ENCODE data around the gene KLF5.

Gene KLF5

GRCh38 chr13:73101351-73102007, 42.7 kb downstream of the KLF5 start:
- H3K4me3 ChIP-seq (ENCODE audit: low read depth, low read length), result no peak overlapping the region
- TF ChIP-seq CTCF (IDR thresholded peaks at IDR 0.05; ENCODE audit: low read depth, low read length), result no peak

GRCh38 chr13:73103238-73103637, 44.4 kb downstream of the KLF5 start:
- no peak for TF ChIP-seq CTCF (IDR thresholded peaks at IDR 0.05; ENCODE audit: low read depth, low read length)
- H3K4me3 ChIP-seq (ENCODE audit: low read depth, low read length), result no peak overlapping the region

- no peak for TF ChIP-seq CTCF (IDR thresholded peaks at IDR 0.05; ENCODE audit: low read depth, low read length)
- no peak overlapping the region for H3K4me3 ChIP-seq (ENCODE audit: low read depth, low read length)
These were observed 47.8 kb downstream of the KLF5 start for GRCh38 chr13:73106513-73107178.

- H3K4me3 ChIP-seq (ENCODE audit: low read depth, low read length), result no peak overlapping the region
- TF ChIP-seq CTCF (IDR thresholded peaks at IDR 0.05; ENCODE audit: low read depth, low read length), result no peak
These were observed 48.7 kb downstream of the KLF5 start for GRCh38 chr13:73107481-73107880.

GRCh38 chr13:73107970-73108369, 49.2 kb downstream of the KLF5 start:
- TF ChIP-seq CTCF (IDR thresholded peaks at IDR 0.05; ENCODE audit: low read depth, low read length), result no peak

GRCh38 chr13:73109288-73109899, 50.6 kb downstream of the KLF5 start:
- no peak overlapping the region for H3K4me3 ChIP-seq (ENCODE audit: low read depth, low read length)
- no peak for TF ChIP-seq CTCF (IDR thresholded peaks at IDR 0.05; ENCODE audit: low read depth, low read length)

More at GRCh38 chr13:73107970-73108369, 49.2 kb downstream of the KLF5 start:
- H3K4me3 ChIP-seq (ENCODE audit: low read depth, low read length), result no peak overlapping the region

GRCh38 chr13:73109969-73110368, 51.2 kb downstream of the KLF5 start:
- no peak overlapping the region for H3K4me3 ChIP-seq (ENCODE audit: low read depth, low read length)
- TF ChIP-seq CTCF (IDR thresholded peaks at IDR 0.05; ENCODE audit: low read depth, low read length), result no peak
